ENCODE data around the gene NAA80. TPM values are rescaled to one million over a fixed set of nuclear protein-coding genes. Genes with fewer than 3 reads are reported as not detected.
A peak's percentile ranks its signal among the peaks of the same experiment; 100 is the strongest.

NAA80 gene
- total and polyA plus RNA-seq, 10 of the 15 experiments (the other 5 are each of a cell fraction or from before 2014, with no cell fraction given), result 0.48 to 12.7 (median 6.7) TPM

DNA sequence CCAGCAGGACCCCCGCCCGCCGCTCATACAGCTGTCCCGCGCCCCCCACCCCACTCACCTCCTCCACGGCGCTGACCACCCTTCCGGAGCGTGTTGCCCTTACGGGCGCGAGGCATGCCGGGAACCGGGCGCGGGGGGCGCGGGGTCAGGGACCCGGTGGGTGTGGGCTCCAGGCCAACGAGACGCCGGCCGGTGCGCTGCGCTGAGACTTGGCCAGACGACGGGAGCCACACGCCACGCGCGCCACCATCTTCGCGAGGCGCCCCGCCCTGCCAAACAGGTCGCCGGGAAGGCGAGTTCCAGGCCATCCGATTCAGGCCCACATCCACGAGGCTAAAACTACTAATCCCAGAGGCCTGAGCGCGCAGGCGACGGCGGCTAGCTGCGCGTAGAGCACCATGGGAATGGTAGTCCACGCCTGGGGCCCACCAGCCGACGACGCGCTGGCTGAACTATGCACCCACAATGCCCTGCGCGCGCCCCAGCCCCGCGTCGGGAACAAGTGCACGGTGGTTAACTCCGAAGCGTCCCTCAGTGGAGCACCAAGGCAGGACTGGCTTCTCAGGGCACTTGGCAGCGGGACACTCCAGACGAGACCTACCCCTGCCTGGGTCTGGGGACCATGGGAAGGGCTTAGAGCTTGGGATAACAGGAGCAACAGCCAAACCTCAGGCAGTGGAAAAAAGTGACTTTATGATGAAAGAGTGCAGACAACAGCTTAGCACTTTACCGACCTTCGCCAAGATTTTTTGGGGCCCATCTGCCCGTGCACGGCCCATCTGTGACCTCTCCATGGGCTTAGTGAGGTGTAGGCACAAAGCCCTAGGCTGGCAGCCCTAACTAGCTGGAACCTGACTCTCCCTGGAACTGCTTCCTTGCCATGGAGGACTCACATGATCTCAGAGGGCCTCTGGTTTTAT lies 6.8 kb downstream of the NAA80 start, which contains the start of gene IFRD2 (continued):
- TF ChIP-seq MTA2 (IDR thresholded peaks at IDR 0.05; ENCODE audit: low read depth), result no peak
- no peak; the same call in 1 of the 2 replicates for TF ChIP-seq RUNX3 (IDR thresholded peaks at IDR 0.05; ENCODE audit: low read length)
- TF ChIP-seq WRNIP1 (IDR thresholded peaks at IDR 0.05; ENCODE audit: borderline replicate concordance, low read depth, low read length), result 0 out of 2 replicates have a peak, but pooled peaks have one; percentile 83
- no peak for TF ChIP-seq EZH2 (IDR thresholded peaks at IDR 0.05; ENCODE audit: borderline replicate concordance, control insufficient read depth, low read depth, low read length)
- TF ChIP-seq NR2C2 (IDR thresholded peaks at IDR 0.05; ENCODE audit: borderline replicate concordance, control insufficient read depth, insufficient read length, low read depth), result no peak
- TF ChIP-seq, protein P1, sequence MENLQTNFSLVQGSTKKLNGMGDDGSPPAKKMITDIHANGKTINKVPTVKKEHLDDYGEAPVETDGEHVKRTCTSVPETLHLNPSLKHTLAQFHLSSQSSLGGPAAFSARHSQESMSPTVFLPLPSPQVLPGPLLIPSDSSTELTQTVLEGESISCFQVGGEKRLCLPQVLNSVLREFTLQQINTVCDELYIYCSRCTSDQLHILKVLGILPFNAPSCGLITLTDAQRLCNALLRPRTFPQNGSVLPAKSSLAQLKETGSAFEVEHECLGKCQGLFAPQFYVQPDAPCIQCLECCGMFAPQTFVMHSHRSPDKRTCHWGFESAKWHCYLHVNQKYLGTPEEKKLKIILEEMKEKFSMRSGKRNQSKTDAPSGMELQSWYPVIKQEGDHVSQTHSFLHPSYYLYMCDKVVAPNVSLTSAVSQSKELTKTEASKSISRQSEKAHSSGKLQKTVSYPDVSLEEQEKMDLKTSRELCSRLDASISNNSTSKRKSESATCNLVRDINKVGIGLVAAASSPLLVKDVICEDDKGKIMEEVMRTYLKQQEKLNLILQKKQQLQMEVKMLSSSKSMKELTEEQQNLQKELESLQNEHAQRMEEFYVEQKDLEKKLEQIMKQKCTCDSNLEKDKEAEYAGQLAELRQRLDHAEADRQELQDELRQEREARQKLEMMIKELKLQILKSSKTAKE (IDR thresholded peaks at IDR 0.05; ENCODE audit: low read depth, poor library complexity, severe bottlenecking), result no peak
- TF ChIP-seq NFYB (IDR thresholded peaks at IDR 0.05; ENCODE audit: insufficient read depth, low read depth, low read length), result no peak
- no peak for TF ChIP-seq ETV6 (conservative IDR thresholded peaks at IDR 0.05 in 1 of 2, IDR thresholded peaks at IDR 0.05 in 1 of 2; ENCODE audit: borderline replicate concordance in 1 of 2, low read depth in 1 of 2)
- TF ChIP-seq, protein P2, sequence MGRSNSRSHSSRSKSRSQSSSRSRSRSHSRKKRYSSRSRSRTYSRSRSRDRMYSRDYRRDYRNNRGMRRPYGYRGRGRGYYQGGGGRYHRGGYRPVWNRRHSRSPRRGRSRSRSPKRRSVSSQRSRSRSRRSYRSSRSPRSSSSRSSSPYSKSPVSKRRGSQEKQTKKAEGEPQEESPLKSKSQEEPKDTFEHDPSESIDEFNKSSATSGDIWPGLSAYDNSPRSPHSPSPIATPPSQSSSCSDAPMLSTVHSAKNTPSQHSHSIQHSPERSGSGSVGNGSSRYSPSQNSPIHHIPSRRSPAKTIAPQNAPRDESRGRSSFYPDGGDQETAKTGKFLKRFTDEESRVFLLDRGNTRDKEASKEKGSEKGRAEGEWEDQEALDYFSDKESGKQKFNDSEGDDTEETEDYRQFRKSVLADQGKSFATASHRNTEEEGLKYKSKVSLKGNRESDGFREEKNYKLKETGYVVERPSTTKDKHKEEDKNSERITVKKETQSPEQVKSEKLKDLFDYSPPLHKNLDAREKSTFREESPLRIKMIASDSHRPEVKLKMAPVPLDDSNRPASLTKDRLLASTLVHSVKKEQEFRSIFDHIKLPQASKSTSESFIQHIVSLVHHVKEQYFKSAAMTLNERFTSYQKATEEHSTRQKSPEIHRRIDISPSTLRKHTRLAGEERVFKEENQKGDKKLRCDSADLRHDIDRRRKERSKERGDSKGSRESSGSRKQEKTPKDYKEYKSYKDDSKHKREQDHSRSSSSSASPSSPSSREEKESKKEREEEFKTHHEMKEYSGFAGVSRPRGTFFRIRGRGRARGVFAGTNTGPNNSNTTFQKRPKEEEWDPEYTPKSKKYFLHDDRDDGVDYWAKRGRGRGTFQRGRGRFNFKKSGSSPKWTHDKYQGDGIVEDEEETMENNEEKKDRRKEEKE (IDR thresholded peaks at IDR 0.05), result no peak
- no peak for TF ChIP-seq BCL3 (IDR thresholded peaks at IDR 0.05; ENCODE audit: borderline replicate concordance, insufficient read depth, low read depth, low read length, poor library complexity, severe bottlenecking)
- peak; percentile 73; the same call in 1 of the 2 replicates for TF ChIP-seq ELK1 (IDR thresholded peaks at IDR 0.05; ENCODE audit: low read depth, low read length)
- no peak for TF ChIP-seq SUPT20H (IDR thresholded peaks at IDR 0.05; ENCODE audit: borderline replicate concordance, control insufficient read depth, low read depth, low read length)
- 0 out of 2 replicates have a peak, but pooled peaks have one; percentile 49 for TF ChIP-seq PAX5 (IDR thresholded peaks at IDR 0.05; ENCODE audit: borderline replicate concordance, low read depth, low read length)
- TF ChIP-seq GATAD2B (conservative IDR thresholded peaks at IDR 0.05; ENCODE audit: low read depth), result no peak
- no peak for TF ChIP-seq FOS (IDR thresholded peaks at IDR 0.05; ENCODE audit: borderline replicate concordance, extremely low read depth, insufficient read length)
- peak; percentile 21; the same call in 1 of the 2 replicates for TF ChIP-seq MLLT1 (IDR thresholded peaks at IDR 0.05)
- peak; percentile 83 for TF ChIP-seq MAX (IDR thresholded peaks at IDR 0.05; ENCODE audit: low read depth, low read length)

Data from GM12878 (cell line).